HEK293 (cell line): ENCODE results near the gene RASL10A.

Source experiments
- CTCF ChIP-seq: fragments of 450-650 bp; formaldehyde crosslinking; IDR thresholded peaks from 2 replicates; pipeline ENCODE4 v1.5.1; 2016; ENCODE audit warnings: missing biosample characterization, missing genetic modification characterization
- PATZ1 ChIP-seq: fragments of 450-650 bp; formaldehyde crosslinking; IDR thresholded peaks from 2 replicates; pipeline ENCODE4 v1.5.1; 2016; ENCODE audit warnings: missing biosample characterization, missing genetic modification characterization
- YY1 ChIP-seq: fragments of 450-650 bp; formaldehyde crosslinking; IDR thresholded peaks from 2 replicates; pipeline ENCODE4 v1.5.1; 2018; ENCODE audit warnings: missing biosample characterization, missing genetic modification characterization
- ZFP69B ChIP-seq: fragments of 450-650 bp; formaldehyde crosslinking; IDR thresholded peaks from 2 replicates; pipeline ENCODE4 v1.5.1; 2016; ENCODE audit warnings: missing biosample characterization, missing genetic modification characterization
- ZNF121 ChIP-seq: fragments of 450-650 bp; formaldehyde crosslinking; IDR thresholded peaks from 2 replicates; pipeline ENCODE4 v1.5.1; 2016; ENCODE audit warnings: missing biosample characterization, missing genetic modification characterization
- ZNF174 ChIP-seq: fragments of 450-650 bp; formaldehyde crosslinking; IDR thresholded peaks from 2 replicates; pipeline ENCODE4 v1.5.0; 2017; ENCODE audit warnings: missing biosample characterization, mild to moderate bottlenecking, missing genetic modification characterization
- ZNF214 ChIP-seq: fragments of 450-650 bp; formaldehyde crosslinking; IDR thresholded peaks from 2 replicates; pipeline ENCODE4 v1.5.1; 2017; ENCODE audit warnings: missing biosample characterization, mild to moderate bottlenecking, missing genetic modification characterization, borderline replicate concordance
- ZNF24 ChIP-seq: fragments of 450-650 bp; formaldehyde crosslinking; IDR thresholded peaks from 2 replicates; pipeline ENCODE4 v1.5.1; 2016; ENCODE audit warnings: missing biosample characterization, missing genetic modification characterization
- ZNF664 ChIP-seq: fragments of 450-650 bp; formaldehyde crosslinking; IDR thresholded peaks from 2 replicates; pipeline ENCODE4 v1.5.1; 2016; ENCODE audit warnings: missing biosample characterization, missing genetic modification characterization
- ZNF677 ChIP-seq: fragments of 450-650 bp; IDR thresholded peaks from 2 replicates; pipeline ENCODE4 v1.5.0; 2018; ENCODE audit warnings: missing biosample characterization, mild to moderate bottlenecking, missing genetic modification characterization, moderate library complexity
- ZSCAN5A ChIP-seq: fragments of 450-650 bp; formaldehyde crosslinking; IDR thresholded peaks from 2 replicates; pipeline ENCODE4 v1.5.1; 2016; ENCODE audit warnings: missing biosample characterization, missing genetic modification characterization

- TF ChIP-seq ZNF664 (tag by site-specific recombination) (no peak), ZNF24 (tag by site-specific recombination) (no peak), CTCF (tag by site-specific recombination) (no peak), ZFP69B (tag by site-specific recombination) (no peak), YY1 (tag by site-specific recombination) (no peak), ZSCAN5A (tag by site-specific recombination) (no peak), ZNF214 (tag by site-specific recombination) (no peak), PATZ1 (tag by site-specific recombination) (no peak), ZNF121 (tag by site-specific recombination) (no peak), ZNF174 (no peak), ZNF677 (tag by site-specific recombination) (no peak)
Observed at GRCh38 chr22:29309332-29310064, 6.0 kb downstream of the RASL10A start.
